Measurements from ENCODE around the gene LMNA. TPM values are rescaled to one million over a fixed set of nuclear protein-coding genes. Genes with fewer than 3 reads are reported as not detected.

The LMNA gene
- polyA plus RNA-seq, 1 of the 3 experiments (the other 2 are of a cell fraction): 983 TPM

DNA sequence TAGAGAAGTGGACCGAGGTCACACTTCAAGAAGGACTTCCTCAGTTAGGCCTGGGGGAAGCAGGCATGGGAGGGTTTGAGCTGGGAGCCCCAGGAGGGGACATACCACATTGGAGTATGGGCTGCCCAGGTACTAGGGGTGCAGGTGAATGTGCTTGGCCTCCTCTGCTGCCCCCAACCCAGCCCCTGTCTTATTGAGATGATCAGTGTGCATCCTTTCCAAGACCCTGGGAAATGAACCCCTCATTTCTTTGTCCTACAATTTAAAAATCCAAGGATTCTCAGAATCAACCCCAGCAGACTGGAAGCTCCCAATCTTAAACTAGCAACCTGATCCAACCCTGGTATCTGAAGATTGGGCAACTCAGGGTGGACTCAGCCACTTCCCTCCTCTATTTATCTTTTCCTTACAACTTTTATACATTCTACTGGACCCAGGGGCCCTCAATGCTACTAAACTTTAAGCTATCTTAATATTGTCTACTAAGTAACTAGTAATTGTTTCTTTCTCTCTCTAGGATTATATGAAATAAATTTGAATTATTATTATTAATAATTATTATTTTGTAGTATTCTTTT lies 41.3 kb upstream of the LMNA start (continued):
- no peak for TF ChIP-seq POLR2AphosphoS5 (IDR thresholded peaks at IDR 0.05; ENCODE audit: low read depth, low read length)
- no peak for TF ChIP-seq RFX5 (IDR thresholded peaks at IDR 0.05; ENCODE audit: low read length)

DNA sequence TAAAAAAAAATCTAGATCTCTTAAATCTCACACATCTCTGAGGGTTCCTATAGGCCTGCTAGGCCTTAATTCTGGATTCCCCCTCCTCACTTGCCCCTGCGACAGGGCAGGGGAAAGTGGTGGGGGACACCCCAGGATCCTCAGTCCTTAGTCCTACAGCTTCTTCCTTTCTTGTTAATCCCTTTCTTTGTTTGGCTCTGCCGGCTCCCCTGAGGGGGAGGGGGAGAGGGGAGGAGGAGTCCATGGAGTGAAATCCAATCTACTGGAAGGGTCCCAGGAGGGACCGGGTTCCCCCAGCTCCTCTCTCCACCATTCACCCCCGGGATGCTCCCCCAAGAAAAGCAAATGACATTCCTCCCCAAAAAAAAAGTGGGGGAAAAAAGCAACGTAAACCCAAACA lies 40.8 kb upstream of the LMNA start:
- Histone ChIP-seq H3K36me3 (replicated peaks in 1 of 2; ENCODE audit: control insufficient read depth in 1 of 2, insufficient read depth in 2 of 2, low read length in 1 of 2) (peaks cover 6 to 57% of the 10 kb centered on the region in 2 experiments), H3K9me2 (no peaks in the 10 kb centered on the region), H3K79me2 (ENCODE audit: insufficient read depth) (peaks cover 47% of the 10 kb centered on the region), H4K20me1 (ENCODE audit: insufficient read depth) (peaks cover 61% of the 10 kb centered on the region), H3K4me2 (no peak overlapping the region), H3K9ac (no peak overlapping the region), H3K9me3 (no peaks in the 10 kb centered on the region), H2AFZ (ENCODE audit: low read depth) (no peak overlapping the region), H3K27ac (ENCODE audit: low read depth in 2 of 2, low read length in 1 of 2) (no peak overlapping the region), H3K4me1 (ENCODE audit: control insufficient read depth in 1 of 2, insufficient read depth in 2 of 2, low read depth in 1 of 2, low read length in 1 of 2) (peaks cover 0 to 44% of the 10 kb centered on the region in 2 experiments; a peak in 2 of 4 replicates), H3K27me3 (ENCODE audit: insufficient read depth) (no peaks in the 10 kb centered on the region), H3K4me3 (ENCODE audit: low read depth in 2 of 2, low read length in 1 of 2) (no peak overlapping the region), H3F3A (replicated peaks; ENCODE audit: insufficient read depth) (peaks cover 31% of the 10 kb centered on the region)
- ChIA-PET CTCF (interaction anchor here (0.8 to 1.2 kb wide), 3 partner anchors 21 to 56 kb away, joined by 3 read pairs; no protein-coding TSS in a partner anchor), POLR2A (interaction anchor here (2.1 kb wide), 1 partner anchor 9 kb away, joined by 7 read pairs; the partner anchor contains the start of gene MEX3A)
- TF ChIP-seq YY1 (IDR thresholded peaks at IDR 0.05; ENCODE audit: low read depth): no peak
- TF ChIP-seq EP300 (IDR thresholded peaks at IDR 0.05; ENCODE audit: borderline replicate concordance in 1 of 2, low read depth in 1 of 2, low read length in 1 of 2): no peak
- no peak for TF ChIP-seq FOXM1 (IDR thresholded peaks at IDR 0.05; ENCODE audit: low read depth)
- TF ChIP-seq POLR2AphosphoS5 (IDR thresholded peaks at IDR 0.05; ENCODE audit: low read depth, low read length): no peak
- no peak for TF ChIP-seq MXI1 (IDR thresholded peaks at IDR 0.05; ENCODE audit: low read depth, low read length)
- TF ChIP-seq, protein P1, sequence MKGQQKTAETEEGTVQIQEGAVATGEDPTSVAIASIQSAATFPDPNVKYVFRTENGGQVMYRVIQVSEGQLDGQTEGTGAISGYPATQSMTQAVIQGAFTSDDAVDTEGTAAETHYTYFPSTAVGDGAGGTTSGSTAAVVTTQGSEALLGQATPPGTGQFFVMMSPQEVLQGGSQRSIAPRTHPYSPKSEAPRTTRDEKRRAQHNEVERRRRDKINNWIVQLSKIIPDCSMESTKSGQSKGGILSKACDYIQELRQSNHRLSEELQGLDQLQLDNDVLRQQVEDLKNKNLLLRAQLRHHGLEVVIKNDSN (IDR thresholded peaks at IDR 0.05; ENCODE audit: borderline replicate concordance, low read depth): no peak
- TF ChIP-seq CHD2 (IDR thresholded peaks at IDR 0.05; ENCODE audit: low read length, partially characterized antibody): no peak
- no peak for TF ChIP-seq ELF1 (IDR thresholded peaks at IDR 0.05)
- TF ChIP-seq RCOR1 (IDR thresholded peaks at IDR 0.05; ENCODE audit: low read length): no peak
- TF ChIP-seq FOSL2 (IDR thresholded peaks at IDR 0.05; ENCODE audit: borderline replicate concordance, low read depth): no peak
- no peak for TF ChIP-seq SIN3A (IDR thresholded peaks at IDR 0.05; ENCODE audit: borderline replicate concordance, low read depth, low read length)
- TF ChIP-seq, protein P2, sequence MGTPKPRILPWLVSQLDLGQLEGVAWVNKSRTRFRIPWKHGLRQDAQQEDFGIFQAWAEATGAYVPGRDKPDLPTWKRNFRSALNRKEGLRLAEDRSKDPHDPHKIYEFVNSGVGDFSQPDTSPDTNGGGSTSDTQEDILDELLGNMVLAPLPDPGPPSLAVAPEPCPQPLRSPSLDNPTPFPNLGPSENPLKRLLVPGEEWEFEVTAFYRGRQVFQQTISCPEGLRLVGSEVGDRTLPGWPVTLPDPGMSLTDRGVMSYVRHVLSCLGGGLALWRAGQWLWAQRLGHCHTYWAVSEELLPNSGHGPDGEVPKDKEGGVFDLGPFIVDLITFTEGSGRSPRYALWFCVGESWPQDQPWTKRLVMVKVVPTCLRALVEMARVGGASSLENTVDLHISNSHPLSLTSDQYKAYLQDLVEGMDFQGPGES (IDR thresholded peaks at IDR 0.05; ENCODE audit: low read depth, low read length): no peak
- TF ChIP-seq, protein P3, sequence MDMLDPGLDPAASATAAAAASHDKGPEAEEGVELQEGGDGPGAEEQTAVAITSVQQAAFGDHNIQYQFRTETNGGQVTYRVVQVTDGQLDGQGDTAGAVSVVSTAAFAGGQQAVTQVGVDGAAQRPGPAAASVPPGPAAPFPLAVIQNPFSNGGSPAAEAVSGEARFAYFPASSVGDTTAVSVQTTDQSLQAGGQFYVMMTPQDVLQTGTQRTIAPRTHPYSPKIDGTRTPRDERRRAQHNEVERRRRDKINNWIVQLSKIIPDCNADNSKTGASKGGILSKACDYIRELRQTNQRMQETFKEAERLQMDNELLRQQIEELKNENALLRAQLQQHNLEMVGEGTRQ (IDR thresholded peaks at IDR 0.05; ENCODE audit: borderline replicate concordance, low read depth, low read length): no peak
- no peak for TF ChIP-seq NRF1 (IDR thresholded peaks at IDR 0.05; ENCODE audit: low read depth, low read length)
- no peak for TF ChIP-seq RXRA (IDR thresholded peaks at IDR 0.05; ENCODE audit: borderline replicate concordance, low read depth)
- TF ChIP-seq, protein P4, sequence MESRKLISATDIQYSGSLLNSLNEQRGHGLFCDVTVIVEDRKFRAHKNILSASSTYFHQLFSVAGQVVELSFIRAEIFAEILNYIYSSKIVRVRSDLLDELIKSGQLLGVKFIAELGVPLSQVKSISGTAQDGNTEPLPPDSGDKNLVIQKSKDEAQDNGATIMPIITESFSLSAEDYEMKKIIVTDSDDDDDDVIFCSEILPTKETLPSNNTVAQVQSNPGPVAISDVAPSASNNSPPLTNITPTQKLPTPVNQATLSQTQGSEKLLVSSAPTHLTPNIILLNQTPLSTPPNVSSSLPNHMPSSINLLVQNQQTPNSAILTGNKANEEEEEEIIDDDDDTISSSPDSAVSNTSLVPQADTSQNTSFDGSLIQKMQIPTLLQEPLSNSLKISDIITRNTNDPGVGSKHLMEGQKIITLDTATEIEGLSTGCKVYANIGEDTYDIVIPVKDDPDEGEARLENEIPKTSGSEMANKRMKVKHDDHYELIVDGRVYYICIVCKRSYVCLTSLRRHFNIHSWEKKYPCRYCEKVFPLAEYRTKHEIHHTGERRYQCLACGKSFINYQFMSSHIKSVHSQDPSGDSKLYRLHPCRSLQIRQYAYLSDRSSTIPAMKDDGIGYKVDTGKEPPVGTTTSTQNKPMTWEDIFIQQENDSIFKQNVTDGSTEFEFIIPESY (IDR thresholded peaks at IDR 0.05; ENCODE audit: borderline replicate concordance, low read depth): no peak
- no peak for TF ChIP-seq JUND (IDR thresholded peaks at IDR 0.05)
- WGBS (ENCODE audit: low lambda C conversion rate): 77% methylated on average over 5 of the region's 5 CpGs
- no peak for DNase-seq

Measured in SK-N-SH (cell line).